ENCODE measurements around the gene AUTS2. TPM values are rescaled to one million over a fixed set of nuclear protein-coding genes. Genes with fewer than 3 reads are reported as not detected.

Gene AUTS2
- total RNA-seq, 1 experiment from 2014 or later = not detected

DNA sequence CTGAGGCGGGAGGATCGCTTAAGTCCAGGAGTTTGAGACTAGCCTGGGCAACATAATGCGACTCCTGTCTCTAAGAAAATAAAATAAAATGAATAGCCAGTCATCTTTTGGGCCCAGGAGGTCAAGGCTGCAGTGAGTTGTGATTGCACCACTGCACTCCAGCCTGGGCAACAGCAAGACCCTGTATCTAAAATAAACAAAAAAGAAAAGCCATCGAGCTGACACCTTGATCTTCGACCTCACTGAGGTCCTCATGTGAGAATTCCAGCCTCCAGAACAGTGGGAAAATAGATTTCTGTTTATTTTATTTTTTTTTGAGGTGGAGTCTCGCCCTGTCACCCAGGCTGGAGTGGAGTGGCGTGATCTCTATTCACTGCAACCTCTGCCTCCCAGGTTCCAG lies 1232.2 kb downstream of the AUTS2 start:
- BruUV-seq (replicated peaks) = no TSS peak
- no peaks in the 10 kb centered on the region for H3K36me3 Mint-ChIP-seq (ENCODE audit: insufficient read depth, unreplicated experiment)
- CTCF ChIA-PET = no interaction called here
- H3K27ac Mint-ChIP-seq (ENCODE audit: unreplicated experiment) = no peak overlapping the region
- H3K9me3 Mint-ChIP-seq (ENCODE audit: low read depth, unreplicated experiment) = peaks cover 4% of the 10 kb centered on the region
- TF ChIP-seq, protein P1, sequence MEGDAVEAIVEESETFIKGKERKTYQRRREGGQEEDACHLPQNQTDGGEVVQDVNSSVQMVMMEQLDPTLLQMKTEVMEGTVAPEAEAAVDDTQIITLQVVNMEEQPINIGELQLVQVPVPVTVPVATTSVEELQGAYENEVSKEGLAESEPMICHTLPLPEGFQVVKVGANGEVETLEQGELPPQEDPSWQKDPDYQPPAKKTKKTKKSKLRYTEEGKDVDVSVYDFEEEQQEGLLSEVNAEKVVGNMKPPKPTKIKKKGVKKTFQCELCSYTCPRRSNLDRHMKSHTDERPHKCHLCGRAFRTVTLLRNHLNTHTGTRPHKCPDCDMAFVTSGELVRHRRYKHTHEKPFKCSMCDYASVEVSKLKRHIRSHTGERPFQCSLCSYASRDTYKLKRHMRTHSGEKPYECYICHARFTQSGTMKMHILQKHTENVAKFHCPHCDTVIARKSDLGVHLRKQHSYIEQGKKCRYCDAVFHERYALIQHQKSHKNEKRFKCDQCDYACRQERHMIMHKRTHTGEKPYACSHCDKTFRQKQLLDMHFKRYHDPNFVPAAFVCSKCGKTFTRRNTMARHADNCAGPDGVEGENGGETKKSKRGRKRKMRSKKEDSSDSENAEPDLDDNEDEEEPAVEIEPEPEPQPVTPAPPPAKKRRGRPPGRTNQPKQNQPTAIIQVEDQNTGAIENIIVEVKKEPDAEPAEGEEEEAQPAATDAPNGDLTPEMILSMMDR (IDR thresholded peaks at IDR 0.05; ENCODE audit: unreplicated experiment) = no peak
- H3K4me1 Mint-ChIP-seq (ENCODE audit: low read depth, unreplicated experiment) = no peaks in the 10 kb centered on the region
- no peak overlapping the region for H3K4me3 Mint-ChIP-seq (ENCODE audit: low read depth, unreplicated experiment)
- intact Hi-C loops (cut with micrococcal nuclease; ENCODE audit: unreplicated experiment) = no loop called here
- no peaks in the 10 kb centered on the region for H3K27me3 Mint-ChIP-seq (ENCODE audit: unreplicated experiment)
- no peak for DNase-seq

GRCh38 chr7:70833726-70834125 lies 1235.5 kb downstream of the AUTS2 start:
- no peaks in the 10 kb centered on the region for H3K36me3 Mint-ChIP-seq (ENCODE audit: insufficient read depth, unreplicated experiment)
- no peaks in the 10 kb centered on the region for H3K4me1 Mint-ChIP-seq (ENCODE audit: low read depth, unreplicated experiment)
- no peak overlapping the region for H3K27ac Mint-ChIP-seq (ENCODE audit: unreplicated experiment)
- intact Hi-C loops (cut with micrococcal nuclease; ENCODE audit: unreplicated experiment) = no loop called here
- CTCF ChIA-PET = no interaction called here
- no peaks in the 10 kb centered on the region for H3K27me3 Mint-ChIP-seq (ENCODE audit: unreplicated experiment)
- H3K4me3 Mint-ChIP-seq (ENCODE audit: low read depth, unreplicated experiment) = no peak overlapping the region
- DNase-seq = no peak
- TF ChIP-seq, protein P1 (IDR thresholded peaks at IDR 0.05; ENCODE audit: unreplicated experiment) = no peak
- no TSS peak for BruUV-seq (replicated peaks)
- H3K9me3 Mint-ChIP-seq (ENCODE audit: low read depth, unreplicated experiment) = no peaks in the 10 kb centered on the region

DNA sequence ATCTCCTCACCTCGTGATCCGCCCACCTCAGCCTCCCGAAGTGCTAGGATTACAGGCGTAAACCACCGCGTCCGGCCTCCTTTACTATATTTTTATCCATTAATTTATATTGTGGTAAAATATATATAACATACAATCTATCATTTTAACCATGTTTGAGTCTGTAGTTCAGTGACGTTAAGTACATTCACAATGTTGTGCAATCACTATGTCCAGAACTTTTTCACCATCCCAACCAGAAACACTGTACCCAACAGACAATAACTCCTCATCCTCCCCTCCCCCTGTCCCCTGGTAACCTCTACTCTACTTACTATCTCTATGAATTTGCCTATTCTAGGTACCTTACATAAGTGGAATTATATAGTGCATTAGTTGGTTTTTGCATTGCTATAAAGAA lies 1236.1 kb downstream of the AUTS2 start:
- Mint-ChIP-seq H3K4me3 (ENCODE audit: low read depth, unreplicated experiment) (no peak overlapping the region), H3K27ac (ENCODE audit: unreplicated experiment) (no peak overlapping the region), H3K36me3 (ENCODE audit: insufficient read depth, unreplicated experiment) (no peaks in the 10 kb centered on the region), H3K27me3 (ENCODE audit: unreplicated experiment) (no peaks in the 10 kb centered on the region), H3K4me1 (ENCODE audit: low read depth, unreplicated experiment) (no peaks in the 10 kb centered on the region), H3K9me3 (ENCODE audit: low read depth, unreplicated experiment) (no peaks in the 10 kb centered on the region)
- intact Hi-C loops (cut with micrococcal nuclease; ENCODE audit: unreplicated experiment) = no loop called here
- CTCF ChIA-PET = no interaction called here
- BruUV-seq (replicated peaks) = no TSS peak
- no peak for DNase-seq
- TF ChIP-seq, protein P1 (IDR thresholded peaks at IDR 0.05; ENCODE audit: unreplicated experiment) = no peak

DNA sequence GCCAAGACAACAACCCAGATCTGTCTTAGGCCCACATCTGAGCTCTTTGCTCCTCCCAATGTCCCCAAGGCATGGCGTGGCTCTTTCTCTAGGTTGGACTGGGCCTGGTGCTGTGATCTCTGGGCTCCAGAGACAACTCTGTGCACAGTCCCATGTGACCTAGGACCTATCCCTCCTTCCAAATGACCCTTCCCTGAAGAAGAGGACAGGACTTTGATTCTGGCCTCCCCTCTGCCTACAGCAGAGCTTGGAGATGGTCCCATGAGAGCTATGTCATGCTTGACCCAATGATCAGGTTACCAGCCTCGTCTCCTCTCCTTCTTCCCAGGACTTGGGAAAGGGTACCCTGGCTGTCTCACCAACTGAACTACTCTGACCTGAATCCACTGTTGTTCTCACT lies 1237.4 kb downstream of the AUTS2 start:
- CTCF ChIA-PET = no interaction called here
- no TSS peak for BruUV-seq (replicated peaks)
- no peaks in the 10 kb centered on the region for H3K36me3 Mint-ChIP-seq (ENCODE audit: insufficient read depth, unreplicated experiment)
- no peak for DNase-seq
- no peak overlapping the region for H3K27ac Mint-ChIP-seq (ENCODE audit: unreplicated experiment)
- intact Hi-C loops (cut with micrococcal nuclease; ENCODE audit: unreplicated experiment) = no loop called here
- peaks cover 2% of the 10 kb centered on the region for H3K9me3 Mint-ChIP-seq (ENCODE audit: low read depth, unreplicated experiment)
- no peak overlapping the region for H3K4me3 Mint-ChIP-seq (ENCODE audit: low read depth, unreplicated experiment)
- no peaks in the 10 kb centered on the region for H3K4me1 Mint-ChIP-seq (ENCODE audit: low read depth, unreplicated experiment)
- TF ChIP-seq, protein P1 (IDR thresholded peaks at IDR 0.05; ENCODE audit: unreplicated experiment) = no peak
- H3K27me3 Mint-ChIP-seq (ENCODE audit: unreplicated experiment) = no peaks in the 10 kb centered on the region

DNA sequence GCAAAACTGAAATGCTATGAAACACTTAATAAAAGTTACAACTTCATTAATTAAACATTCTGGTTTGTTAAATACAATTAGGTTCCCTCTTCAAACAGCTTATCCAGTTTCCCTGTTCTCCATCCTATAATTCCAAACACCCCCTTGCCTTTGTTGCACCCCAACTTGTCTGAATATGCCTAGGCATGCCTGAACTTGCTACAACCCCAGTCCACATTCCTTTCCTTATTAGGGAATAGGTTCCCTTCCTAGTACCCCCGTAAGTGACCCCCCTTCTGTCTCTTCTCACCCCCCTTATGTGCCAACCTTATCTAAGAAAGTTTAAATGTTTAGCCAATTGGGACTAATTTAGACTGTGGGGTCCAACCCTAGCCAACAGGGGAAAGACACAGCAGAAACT lies 1238.0 kb downstream of the AUTS2 start:
- intact Hi-C loops (cut with micrococcal nuclease; ENCODE audit: unreplicated experiment) = no loop called here
- Mint-ChIP-seq H3K27ac (ENCODE audit: unreplicated experiment) (no peak overlapping the region), H3K4me1 (ENCODE audit: low read depth, unreplicated experiment) (no peaks in the 10 kb centered on the region), H3K9me3 (ENCODE audit: low read depth, unreplicated experiment) (peaks cover 2% of the 10 kb centered on the region), H3K27me3 (ENCODE audit: unreplicated experiment) (no peaks in the 10 kb centered on the region), H3K36me3 (ENCODE audit: insufficient read depth, unreplicated experiment) (no peaks in the 10 kb centered on the region), H3K4me3 (ENCODE audit: low read depth, unreplicated experiment) (no peak overlapping the region)
- TF ChIP-seq, protein P1 (IDR thresholded peaks at IDR 0.05; ENCODE audit: unreplicated experiment) = no peak
- CTCF ChIA-PET = no interaction called here
- no peak for DNase-seq
- no TSS peak for BruUV-seq (replicated peaks)
